Bone marrow (tissue), 2 donors: ENCODE data around the gene GLIPR1L2.
"Not testable (repeated sequence)": the region's sequence is repeated elsewhere in the genome, so short reads cannot be mapped to it uniquely, and the experiment has no call there.

Experiments used
- DNase-seq, 2 donors: peaks; one replicate each; lab custom pipeline; 2025; lab: John Stamatoyannopoulos, UW

The GLIPR1L2 gene

DNA sequence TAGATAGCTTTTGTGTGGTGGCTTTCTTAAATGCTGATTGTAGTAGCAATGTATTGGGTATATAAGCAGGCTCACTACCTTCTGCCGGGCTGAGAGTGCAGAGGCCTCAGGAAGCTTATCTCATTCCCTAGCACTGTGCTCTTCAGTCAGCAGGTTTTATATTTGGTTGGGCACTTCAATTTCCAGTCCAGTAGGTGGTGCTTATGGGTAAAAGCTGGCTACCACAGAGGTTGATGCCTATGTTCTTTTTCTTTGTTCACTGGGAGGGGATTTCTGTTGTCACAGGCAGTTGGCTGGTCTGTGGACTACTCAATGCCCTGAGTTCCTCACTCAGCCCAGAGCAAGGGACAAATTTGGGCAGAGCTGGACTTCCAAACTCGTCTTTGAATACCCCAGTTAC, 46.7 kb downstream of the GLIPR1L2 start:
- DNase-seq, result peak in 1 of 2 donors; percentile 57

DNA sequence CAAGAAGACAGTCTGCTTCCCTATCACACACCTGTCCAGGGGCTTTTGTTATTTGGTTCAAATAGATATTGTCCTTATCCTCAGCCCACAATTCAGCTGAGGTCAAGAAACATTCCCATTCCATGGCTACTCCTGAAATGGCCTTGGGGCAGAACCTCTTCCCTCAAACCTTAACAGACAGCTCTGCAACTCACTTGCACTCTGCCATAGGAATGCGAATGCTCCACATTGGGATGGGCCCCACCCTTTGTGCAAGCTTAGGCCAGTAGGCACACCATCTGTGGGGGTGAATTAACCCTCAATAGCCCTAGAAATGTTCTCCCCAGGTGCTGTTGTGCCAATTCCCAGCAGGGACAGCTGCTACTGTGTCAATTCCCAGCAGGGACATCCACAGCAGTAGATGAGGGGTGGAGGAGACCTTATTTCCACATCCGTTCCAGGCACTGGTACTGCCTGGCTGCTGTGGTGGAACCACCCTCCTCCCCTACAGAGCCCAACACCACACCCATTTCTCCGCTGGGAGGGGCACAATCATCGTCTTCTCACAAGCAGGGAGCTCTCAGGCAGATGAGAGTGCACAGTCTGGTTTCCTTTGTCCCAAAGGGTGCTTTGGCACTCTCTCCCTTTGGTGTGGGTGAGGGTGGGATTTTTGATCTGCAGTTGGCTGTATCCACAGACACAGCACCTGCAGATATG, 47.3 kb downstream of the GLIPR1L2 start:
- DNase-seq, result no peak

DNA sequence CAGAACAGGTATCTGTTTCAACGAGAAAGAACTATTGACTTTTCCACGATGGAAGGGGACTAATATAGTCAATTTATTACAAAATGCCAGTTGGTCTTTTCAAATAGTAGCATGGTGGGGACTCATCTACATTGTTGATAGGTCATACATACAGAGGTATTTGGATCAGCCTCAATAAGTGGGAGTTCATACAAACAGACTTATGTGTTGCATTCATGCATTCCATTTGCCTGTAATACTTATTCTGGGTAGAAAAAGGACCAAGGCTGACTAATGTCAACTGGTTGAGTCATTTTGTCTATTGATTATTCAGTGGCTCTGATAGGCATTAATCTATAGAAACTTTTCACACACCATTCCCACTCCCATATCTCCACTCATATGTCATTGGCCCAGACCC, 48.2 kb downstream of the GLIPR1L2 start:
- no peak for DNase-seq

DNA sequence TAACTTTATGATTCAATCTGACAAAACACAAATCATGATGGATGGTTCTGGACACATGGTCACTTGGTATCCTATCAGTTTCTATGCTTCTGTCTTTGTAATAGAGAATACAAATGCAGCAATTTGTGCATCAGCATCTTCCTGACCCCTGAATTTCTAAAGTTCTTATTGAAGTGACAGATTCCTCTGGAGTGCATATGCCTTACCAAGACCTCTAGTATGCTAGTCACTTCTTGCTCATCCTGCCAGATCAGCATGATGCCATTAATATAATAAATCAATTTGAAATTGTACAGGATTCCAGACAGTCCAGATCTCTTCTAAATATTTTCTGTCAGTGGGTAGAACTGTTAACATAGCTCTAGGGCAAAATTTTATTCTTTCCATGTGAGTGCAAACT, 49.0 kb downstream of the GLIPR1L2 start:
- no peak for DNase-seq

DNA sequence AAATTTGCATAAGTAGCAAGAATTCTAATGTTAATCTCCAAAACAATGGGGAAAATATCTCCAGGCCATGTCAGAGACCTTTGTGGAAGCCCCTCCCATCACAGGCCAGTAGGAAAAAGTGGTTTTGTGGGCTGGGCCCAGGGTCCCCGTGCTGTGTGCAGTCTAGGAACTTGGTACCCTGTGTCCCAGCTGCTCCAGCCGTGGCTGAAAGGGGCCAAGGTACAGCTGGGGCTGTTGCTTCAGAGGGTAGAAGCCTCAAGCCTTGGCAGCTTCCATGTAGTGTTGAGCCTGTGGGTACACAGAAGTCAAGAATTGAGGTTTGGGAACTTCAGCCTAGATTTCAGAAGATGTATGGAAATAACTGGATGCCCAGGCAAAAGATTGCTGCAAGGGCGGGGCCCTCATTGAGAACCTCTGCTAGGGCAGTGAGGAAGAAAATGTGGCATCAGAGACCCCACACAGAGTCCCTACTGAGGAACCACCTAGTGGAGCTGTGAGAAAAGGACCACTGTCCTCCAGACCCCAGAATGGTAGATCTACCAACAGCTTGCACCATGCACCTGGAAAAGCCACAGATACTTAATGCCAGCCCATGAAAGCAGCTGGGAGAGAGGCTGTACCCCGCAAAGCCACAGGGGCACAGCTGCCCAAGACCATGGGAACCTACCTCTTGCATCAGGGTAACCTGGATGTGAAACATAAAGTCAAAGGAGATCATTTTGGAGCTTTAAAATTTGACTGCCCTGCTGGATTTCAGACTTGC, 51.0 kb downstream of the GLIPR1L2 start:
- not testable (repeated sequence) for DNase-seq

DNA sequence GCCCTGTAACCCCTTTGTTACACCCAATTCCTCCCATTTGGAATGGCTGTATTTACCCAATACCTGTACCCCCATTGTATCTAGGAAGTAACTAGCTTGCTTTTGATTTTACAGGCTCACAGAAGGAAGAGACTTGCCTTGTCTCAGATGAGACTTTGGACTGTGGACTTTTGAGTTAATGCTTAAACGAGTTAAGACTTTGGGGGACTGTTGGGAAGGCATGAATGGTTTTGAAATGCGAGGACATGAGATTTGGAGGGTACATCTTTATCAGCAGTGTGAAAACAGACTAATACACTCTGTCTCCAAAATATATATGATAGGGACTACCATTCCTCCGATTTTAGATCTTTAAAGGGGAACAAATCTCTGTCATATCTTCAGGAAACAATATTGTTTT, 51.6 kb downstream of the GLIPR1L2 start:
- not testable (repeated sequence) for DNase-seq

DNA sequence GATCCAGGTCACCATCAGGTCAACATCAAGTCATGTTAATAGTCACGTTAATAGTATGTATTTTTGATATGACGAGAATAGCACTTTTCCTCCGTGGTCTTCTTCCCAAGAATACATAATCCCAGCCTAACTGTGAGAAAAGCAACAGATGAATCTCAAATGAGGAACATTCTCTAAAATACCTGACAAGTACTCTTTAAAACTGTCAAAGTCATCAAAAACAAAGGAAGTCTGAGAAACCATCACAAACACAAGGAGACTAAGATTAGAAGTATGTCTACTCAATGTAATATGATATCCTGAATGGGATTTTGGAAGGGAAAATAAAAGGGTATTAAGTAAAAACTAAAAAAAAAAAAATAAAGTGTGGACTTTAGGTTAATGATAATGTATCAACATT, 52.8 kb downstream of the GLIPR1L2 start:
- peak in 1 of 2 donors; percentile 6 for DNase-seq

DNA sequence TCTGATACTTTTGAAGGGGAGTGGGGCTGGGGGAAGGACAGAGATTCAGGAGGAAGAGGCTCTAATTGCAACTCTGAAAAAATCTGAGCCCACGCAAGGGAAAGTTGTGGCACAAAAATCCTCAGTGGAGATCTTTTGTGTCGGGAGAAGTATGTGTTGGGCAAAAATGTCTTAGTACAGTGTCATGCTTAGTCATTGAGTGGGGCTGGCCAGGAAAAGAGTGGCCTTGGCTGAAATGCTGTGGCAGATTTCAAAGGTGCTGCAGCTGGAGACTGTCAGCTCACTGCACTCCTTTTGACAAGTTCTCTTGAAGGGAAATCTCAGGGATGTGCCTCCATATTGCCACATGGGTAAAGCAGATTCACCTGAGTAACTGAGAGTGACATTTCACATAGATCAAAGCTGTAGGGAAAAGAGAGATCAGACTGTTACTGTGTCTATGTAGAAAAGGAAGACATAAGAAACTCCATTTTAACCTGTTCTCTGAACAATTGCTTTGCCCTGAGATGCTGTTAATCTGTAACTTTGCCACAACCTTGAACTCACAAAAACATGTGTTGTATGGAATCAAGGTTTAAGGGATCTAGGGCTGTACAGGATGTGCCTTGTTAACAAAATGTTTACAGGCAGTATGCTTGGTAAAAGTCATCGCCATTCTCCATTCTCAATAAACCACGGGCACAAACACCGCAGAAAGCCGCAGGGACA, 53.7 kb downstream of the GLIPR1L2 start:
- peak in 1 of 2 donors; percentile 23 for DNase-seq

DNA sequence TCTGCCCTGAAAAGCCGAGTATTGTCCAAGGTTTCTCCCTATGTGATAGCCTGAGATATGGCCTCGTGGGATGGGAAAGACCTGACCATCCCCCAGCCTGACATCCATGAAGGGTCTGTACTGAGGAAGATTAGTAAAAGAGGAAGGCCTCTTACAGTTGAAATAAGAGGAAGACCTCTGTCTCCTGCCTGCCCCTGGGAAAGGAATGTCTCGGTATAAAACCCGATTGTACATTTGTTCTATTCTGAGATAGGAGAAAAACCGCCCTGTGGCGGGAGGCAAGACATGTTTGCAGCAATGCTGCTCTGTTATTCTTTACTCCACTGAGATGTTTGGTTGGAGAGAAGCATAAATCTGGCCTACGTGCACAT, 54.2 kb downstream of the GLIPR1L2 start:
- DNase-seq, result not testable (repeated sequence)

DNA sequence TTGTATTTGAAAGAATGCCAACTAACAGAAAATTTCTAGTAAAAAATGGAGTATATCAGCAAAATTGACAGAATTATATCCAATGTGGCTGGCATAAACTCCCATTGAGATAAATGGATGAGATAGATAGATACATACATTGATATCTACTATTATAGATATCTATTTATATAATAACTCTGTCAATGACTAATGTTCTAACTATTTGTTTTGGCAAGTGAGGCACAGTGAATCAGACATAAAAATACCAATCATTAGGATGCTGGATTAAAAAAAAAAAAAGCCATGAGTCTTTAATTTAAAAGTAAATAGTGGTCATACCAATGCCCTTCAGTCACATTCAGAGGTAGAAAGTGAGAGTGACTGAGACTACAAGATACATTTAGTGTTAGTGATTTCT, 56.0 kb downstream of the GLIPR1L2 start:
- DNase-seq, result no peak

DNA sequence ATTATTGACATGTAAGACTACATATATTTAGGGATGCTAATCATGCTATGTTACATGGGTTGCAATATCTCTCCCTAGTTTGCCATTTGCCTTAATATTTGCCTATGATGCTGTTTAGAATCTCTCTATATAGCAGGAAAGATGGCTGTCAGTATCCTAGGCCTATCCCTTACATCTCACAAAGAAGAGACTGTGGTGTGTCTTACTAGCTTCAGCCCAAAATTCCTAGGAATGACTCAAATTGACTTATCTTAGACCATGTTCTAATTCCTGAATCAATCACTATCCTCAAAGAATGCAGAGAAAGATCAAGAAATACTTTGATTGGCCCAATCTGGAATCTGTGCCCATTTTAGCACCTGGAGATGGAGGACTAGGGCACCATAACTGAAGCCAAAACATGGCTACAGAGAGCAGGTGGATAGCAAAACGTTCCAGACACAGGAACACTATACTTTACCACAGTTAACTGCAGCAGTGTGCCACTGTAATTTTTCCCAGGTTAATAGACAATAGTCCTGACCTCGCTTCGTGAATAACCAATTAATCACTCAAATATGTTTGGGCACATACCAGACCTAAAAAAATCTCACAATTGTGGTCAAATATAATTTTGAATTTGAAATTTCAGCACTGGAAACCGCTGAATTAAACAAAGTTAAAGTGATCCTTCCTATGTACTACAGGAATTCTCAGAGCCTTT, 57.0 kb downstream of the GLIPR1L2 start:
- no peak for DNase-seq

DNA sequence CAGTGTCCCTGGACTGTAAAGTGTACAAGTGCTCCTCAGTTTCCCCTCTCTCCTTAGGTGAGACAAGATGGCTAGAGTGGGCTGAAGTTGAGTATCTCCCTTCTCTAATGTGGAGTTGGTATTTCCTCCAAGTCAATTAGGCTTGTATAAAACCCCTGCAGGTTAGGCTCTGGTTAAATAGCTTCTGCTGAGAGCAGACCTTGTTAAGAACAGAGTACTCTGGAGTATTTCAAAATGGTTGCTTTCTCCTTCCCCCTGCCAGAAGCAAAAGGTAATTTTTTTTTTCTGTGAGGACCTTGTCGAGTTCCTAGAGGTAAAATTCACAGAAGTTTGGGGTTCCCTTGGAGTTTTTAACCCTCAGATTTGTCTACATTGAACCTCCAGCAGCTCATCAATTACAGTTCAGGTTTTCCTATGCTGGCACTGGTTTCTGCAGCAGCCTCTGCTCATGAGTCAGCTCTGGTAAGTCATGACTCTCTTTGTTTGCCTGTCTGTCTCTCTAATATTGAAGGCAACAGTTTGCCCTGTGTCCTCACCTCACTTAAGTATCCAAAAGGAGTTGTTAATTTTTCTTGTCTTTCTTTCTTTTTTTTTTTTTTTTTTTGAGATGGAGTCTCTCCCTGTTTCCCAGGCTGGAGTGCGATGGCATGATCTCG, 61.9 kb downstream of the GLIPR1L2 start:
- DNase-seq, result peak in 1 of 2 donors; percentile 15

DNA sequence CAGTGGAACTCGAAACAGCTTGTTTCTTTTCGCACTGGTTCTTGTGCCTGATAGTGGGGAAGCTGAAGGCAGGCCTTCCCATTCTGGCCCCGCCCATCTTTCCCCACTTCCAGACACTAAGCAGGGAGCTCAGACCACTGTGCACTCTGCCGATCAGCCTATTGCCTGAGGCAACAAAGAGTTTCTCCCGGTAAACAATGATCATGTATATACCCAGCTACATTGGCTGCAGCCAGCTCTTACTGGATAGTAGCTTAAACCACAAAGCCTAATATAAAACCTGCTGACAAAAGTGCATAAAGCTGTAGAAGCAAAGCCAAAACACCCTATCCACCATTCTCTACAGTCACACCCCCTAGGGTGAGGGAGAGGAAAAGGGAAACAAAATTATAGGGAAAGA, 65.0 kb downstream of the GLIPR1L2 start:
- no peak for DNase-seq

DNA sequence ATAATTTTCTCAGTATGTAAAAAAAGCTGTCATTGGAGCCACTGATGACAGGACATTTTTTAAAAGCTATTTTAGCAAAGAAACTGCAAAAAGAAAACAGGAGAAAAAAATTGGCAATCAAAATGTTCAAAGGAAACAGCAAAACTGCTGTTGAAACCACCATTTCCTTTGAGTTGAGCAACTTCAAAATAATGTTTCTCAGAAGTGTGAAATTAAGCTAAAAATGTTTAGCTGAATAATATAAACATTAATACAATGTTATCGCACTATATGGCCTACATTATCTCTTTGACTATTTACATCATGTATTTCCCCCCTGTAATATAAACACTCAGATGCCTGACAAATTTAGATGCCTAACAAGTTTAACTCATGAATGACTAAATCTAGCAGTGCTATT, 66.3 kb downstream of the GLIPR1L2 start:
- peak in 1 of 2 donors; percentile 30 for DNase-seq

DNA sequence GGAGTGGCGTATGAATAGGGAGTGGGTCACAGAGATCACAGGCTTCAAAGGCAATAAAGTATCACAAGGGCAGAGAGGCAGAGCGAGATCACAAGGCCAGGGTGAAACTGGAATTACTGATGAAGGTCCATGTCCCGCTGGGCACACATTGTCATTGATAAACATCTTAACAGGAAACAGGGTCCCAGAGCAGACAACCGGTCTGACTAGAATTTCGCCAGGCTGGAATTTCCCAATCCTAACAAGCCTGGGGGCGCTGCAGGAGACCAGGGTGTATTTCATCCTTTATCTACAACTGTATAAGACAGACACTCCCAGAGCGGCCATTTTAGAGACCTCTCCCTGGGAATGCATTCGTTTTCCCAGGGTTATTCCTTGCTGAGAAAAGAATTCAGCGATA, 67.0 kb downstream of the GLIPR1L2 start:
- not testable (repeated sequence) for DNase-seq

DNA sequence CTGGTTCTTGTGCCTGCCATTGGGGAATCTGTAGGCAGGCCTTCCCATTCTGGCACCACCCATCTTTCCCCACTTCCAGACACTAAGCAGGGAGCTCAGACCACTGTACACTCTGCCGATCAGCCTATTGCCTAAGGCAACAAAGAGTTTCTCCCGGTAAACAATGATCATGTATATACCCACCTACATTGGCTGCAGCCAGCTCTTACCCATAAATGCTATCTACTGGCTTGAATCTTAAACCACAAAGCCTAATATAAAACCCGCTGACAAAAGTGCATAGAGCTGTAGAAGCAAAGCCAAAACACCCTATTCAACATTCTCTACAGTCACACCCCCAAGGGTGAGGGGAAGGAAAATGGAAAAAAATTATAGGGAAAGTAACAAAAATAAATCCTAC, 68.9 kb downstream of the GLIPR1L2 start:
- DNase-seq, result no peak

DNA sequence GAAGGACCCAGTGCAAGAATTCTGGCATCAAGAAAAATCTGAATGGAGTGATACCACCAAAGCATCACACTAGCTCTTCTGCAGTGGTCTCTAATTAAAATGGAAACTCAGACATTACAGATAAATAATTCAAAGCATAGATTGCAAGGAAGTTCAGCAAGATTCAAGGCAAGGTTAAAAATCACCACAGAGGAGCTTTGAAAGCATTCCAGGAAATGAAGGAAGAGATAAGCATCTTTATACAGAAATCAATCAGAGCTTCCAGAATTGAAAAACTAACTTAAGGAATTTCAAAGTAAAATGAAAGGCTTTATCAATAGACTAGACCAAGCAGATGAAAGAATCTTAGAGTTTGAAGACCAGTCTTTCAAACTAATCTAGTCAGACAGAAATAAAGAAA, 69.3 kb downstream of the GLIPR1L2 start:
- DNase-seq, result no peak

DNA sequence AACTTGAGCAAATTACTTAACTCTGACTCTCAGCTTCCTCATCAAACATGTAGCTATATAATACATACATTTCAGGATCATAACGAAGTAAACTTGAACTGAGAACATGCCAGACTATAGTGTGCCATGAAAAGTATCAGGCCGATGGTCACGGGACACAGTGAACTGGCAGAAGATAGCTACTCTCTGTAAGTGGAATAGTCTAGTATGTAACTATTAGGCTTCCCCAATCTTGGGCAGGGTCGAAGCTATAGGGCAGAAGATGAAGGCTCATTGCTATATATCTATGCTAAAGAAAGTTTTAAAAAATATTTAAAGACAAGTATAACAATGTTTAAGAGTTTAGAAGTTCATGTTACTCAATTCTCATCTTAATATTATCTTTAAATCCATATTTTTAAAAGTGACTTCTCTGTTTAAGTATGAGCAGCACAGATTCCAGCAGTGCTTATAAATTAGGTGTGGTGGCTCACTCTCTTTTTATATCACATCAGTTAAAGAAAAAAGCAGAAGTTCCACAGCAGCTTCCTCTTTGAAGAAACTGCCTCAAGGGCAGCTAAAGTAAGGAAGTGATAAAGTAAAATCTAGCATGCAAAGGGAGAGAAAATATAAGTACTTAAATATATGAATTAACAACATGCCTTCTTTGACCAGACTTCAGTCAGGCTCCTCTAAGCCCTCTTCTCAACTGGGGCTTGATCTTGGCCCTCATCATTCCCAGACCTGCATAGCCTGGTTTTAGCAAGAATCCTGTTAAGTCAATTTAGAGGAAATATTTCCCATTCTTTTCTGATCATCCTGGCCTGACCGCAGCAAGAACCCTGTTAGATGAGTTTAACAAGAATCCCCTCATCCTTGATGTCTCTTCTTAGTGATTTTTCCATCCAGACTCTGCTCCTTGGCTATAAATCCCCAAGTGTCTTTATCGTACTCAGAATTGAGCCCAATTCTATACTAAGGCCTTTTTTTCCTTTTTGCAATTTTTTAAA, 81.3 kb downstream of the GLIPR1L2 start:
- DNase-seq, result peak in 1 of 2 donors; percentile 87

DNA sequence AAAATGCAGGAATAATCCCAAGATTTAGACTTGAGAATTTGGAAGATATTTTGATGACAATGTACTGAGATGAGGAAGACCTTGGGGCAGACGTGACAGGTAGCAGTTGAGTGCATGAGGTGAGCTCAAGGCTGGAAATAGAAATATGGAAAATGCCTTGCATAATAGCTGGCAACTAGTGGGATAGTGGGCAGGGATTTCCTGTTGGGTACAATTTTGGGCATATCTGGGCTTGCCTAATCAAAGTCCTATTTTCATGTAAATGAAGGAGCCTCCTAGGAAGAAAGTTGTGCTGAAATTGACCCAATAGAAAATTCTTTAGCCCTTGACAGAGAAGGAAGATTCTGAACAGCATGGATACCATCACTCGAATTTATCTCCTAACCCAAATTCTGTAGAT, 83.2 kb downstream of the GLIPR1L2 start:
- DNase-seq, result no peak

DNA sequence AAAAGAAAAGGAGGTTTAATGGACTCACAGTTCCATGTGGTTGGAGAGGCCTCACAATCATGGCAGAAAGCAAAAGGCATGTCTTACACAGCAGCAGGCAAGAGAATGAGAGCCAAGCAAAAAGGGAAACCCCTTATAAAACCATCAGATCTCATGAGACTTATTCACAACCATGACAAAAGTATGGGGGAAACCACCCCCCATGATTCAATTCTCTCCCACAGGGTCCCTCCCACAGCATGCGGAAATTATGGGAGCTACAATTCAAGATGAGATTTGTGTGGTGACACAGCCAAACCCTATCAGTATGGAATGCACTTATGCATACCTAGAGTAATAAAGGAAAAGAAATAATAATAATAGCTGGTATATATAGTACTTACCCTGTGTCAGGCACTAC, 85.2 kb downstream of the GLIPR1L2 start:
- no peak for DNase-seq

DNA sequence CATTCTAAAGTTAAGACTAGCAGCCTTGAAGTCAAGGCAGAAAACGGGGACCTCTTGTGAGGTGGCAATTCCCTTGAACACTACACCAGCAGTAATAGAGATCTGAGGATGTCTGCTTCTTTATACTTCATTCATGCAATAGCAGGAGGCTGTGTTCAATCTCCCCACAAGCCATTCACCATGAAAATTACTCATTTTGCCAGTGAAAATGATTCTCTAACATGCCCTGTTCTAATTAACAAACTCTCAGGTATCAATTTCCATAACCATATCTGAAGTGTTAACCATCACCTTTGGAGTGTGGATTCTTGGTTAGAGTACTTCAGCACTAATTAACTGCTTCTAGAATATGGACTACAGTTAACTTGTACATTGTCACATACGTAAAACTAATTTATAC, 86.2 kb downstream of the GLIPR1L2 start:
- no peak for DNase-seq
